ENCODE results near the gene CYP8B1.

CYP8B1 gene

GRCh38 chr3:42902257-42902656 is 26.6 kb upstream of the CYP8B1 start:
- no peak for DNase-seq (ENCODE audit: low spot score)
- no peak overlapping the region for H3K4me3 ChIP-seq (ENCODE audit: severe bottlenecking)
- H3K27me3 ChIP-seq (ENCODE audit: insufficient read depth, poor library complexity, severe bottlenecking), result peaks cover 12% of the 10 kb centered on the region
- H3K9me3 ChIP-seq (ENCODE audit: severe bottlenecking), result no peaks in the 10 kb centered on the region
- no peak for ATAC-seq (ENCODE audit: low read depth)
- no peak overlapping the region for H3K27ac ChIP-seq (ENCODE audit: poor library complexity, severe bottlenecking)
- H3K4me1 ChIP-seq (ENCODE audit: insufficient read depth, poor library complexity, severe bottlenecking), result no peaks in the 10 kb centered on the region
- no peak for TF ChIP-seq CTCF (IDR thresholded peaks at IDR 0.05; ENCODE audit: poor library complexity, severe bottlenecking)
- H3K36me3 ChIP-seq (ENCODE audit: low read depth), result no peaks in the 10 kb centered on the region

DNA sequence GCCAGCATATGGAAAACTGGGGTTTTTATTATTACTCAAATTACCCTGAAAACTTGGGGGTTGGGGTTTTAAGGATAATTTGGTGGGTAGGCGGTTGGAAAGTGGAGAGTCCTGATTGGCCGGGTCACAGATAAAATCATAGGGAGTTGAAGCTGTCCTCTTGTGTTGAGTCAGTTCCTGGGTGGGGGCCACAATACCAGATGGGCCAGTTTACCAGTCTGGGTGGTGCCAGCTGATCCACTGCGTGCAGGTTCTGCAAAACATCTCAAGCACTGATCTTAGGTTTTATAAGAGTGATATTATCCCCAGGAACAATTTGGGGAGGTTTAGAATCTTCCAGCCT is 25.4 kb upstream of the CYP8B1 start:
- DNase-seq (ENCODE audit: low spot score), result no peak
- ATAC-seq (ENCODE audit: low read depth), result no peak
- no peaks in the 10 kb centered on the region for H3K36me3 ChIP-seq (ENCODE audit: low read depth)
- H3K27me3 ChIP-seq (ENCODE audit: insufficient read depth, poor library complexity, severe bottlenecking), result peaks cover 6% of the 10 kb centered on the region
- H3K9me3 ChIP-seq (ENCODE audit: severe bottlenecking), result no peaks in the 10 kb centered on the region
- TF ChIP-seq CTCF (IDR thresholded peaks at IDR 0.05; ENCODE audit: poor library complexity, severe bottlenecking), result no peak
- H3K4me1 ChIP-seq (ENCODE audit: insufficient read depth, poor library complexity, severe bottlenecking), result no peaks in the 10 kb centered on the region
- no peak overlapping the region for H3K4me3 ChIP-seq (ENCODE audit: severe bottlenecking)
- H3K27ac ChIP-seq (ENCODE audit: poor library complexity, severe bottlenecking), result no peak overlapping the region

GRCh38 chr3:42900226-42901072 is 24.8 kb upstream of the CYP8B1 start:
- no peak overlapping the region for H3K27ac ChIP-seq (ENCODE audit: poor library complexity, severe bottlenecking)
- DNase-seq (ENCODE audit: low spot score), result no peak
- no peaks in the 10 kb centered on the region for H3K4me1 ChIP-seq (ENCODE audit: insufficient read depth, poor library complexity, severe bottlenecking)
- H3K4me3 ChIP-seq (ENCODE audit: severe bottlenecking), result no peak overlapping the region
- H3K36me3 ChIP-seq (ENCODE audit: low read depth), result no peaks in the 10 kb centered on the region
- TF ChIP-seq CTCF (IDR thresholded peaks at IDR 0.05; ENCODE audit: poor library complexity, severe bottlenecking), result no peak
- no peaks in the 10 kb centered on the region for H3K9me3 ChIP-seq (ENCODE audit: severe bottlenecking)
- peaks cover 3% of the 10 kb centered on the region for H3K27me3 ChIP-seq (ENCODE audit: insufficient read depth, poor library complexity, severe bottlenecking)
- ATAC-seq (ENCODE audit: low read depth), result no peak

DNA sequence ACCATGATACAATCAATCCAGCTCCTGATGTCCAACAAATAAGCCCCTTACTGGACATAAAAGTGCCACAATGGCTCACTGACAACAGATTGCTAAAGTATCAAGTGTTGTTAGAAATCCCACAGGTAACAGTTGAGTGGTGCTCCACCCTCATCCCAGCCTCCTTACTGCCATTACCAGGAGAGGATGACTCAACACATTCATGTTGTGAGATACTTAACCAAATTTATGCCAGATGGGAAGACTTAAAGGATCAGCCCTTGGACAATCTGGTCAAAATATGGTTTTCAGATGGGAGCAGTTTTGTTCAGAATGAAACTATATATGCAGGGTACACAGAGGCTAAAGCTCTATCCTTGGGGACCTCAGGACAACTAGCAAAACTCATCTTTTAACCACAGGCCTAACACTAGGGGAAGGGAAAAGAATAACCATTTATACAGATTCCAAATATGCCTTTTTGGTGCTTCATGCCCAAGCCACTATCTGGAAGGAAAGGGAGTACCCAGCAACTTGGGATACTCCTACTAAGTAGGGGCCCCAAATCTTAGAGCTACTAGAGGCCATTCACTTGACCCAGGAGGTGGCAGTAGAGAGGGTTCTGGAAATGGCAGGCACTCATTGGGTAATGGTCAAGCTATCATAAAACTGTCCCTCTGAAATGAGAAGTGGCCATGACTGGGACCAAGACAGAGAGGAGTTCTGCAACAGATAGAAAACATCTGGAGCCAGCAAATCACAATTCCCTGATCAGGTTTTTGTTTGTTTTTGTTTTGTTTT is 23.4 kb upstream of the CYP8B1 start:
- no peak for DNase-seq (ENCODE audit: low spot score)
- no peak for TF ChIP-seq CTCF (IDR thresholded peaks at IDR 0.05; ENCODE audit: poor library complexity, severe bottlenecking)
- no peaks in the 10 kb centered on the region for H3K9me3 ChIP-seq (ENCODE audit: severe bottlenecking)
- no peaks in the 10 kb centered on the region for H3K27me3 ChIP-seq (ENCODE audit: insufficient read depth, poor library complexity, severe bottlenecking)
- no peaks in the 10 kb centered on the region for H3K4me1 ChIP-seq (ENCODE audit: insufficient read depth, poor library complexity, severe bottlenecking)
- no peak overlapping the region for H3K4me3 ChIP-seq (ENCODE audit: severe bottlenecking)
- no peak for ATAC-seq (ENCODE audit: low read depth)
- H3K36me3 ChIP-seq (ENCODE audit: low read depth), result no peaks in the 10 kb centered on the region
- no peak overlapping the region for H3K27ac ChIP-seq (ENCODE audit: poor library complexity, severe bottlenecking)

- ATAC-seq (ENCODE audit: low read depth) (no peak), DNase-seq (ENCODE audit: low spot score) (no peak)
- H3K27me3 ChIP-seq (ENCODE audit: insufficient read depth, poor library complexity, severe bottlenecking), result no peaks in the 10 kb centered on the region
- no peaks in the 10 kb centered on the region for H3K9me3 ChIP-seq (ENCODE audit: severe bottlenecking)
- no peak overlapping the region for H3K4me3 ChIP-seq (ENCODE audit: severe bottlenecking)
- TF ChIP-seq CTCF (IDR thresholded peaks at IDR 0.05; ENCODE audit: poor library complexity, severe bottlenecking), result no peak
- peaks cover 3% of the 10 kb centered on the region for H3K4me1 ChIP-seq (ENCODE audit: insufficient read depth, poor library complexity, severe bottlenecking)
- H3K36me3 ChIP-seq (ENCODE audit: low read depth), result no peaks in the 10 kb centered on the region
- H3K27ac ChIP-seq (ENCODE audit: poor library complexity, severe bottlenecking), result no peak overlapping the region
Observed at GRCh38 chr3:42895580-42895868, 19.8 kb upstream of the CYP8B1 start.

Data from RWPE2 (cell line).